Panc1 (cell line): ENCODE data around the gene SASH3. TPM values are rescaled to one million over a fixed set of nuclear protein-coding genes. Genes with fewer than 3 reads are reported as not detected.

Experiments
- ATAC-seq: fragments of 200-7000 bp; cut with Tn5 transposase; 2 replicates; pipeline ENCODE4 v1.9.1; 2020; ENCODE audit warnings: mild to moderate bottlenecking, moderate library complexity
- BruUV-seq: library from RNA; stranded (reverse); fragments of 400-500 nt; replicated peaks from 2 replicates; lab custom pipeline; 2021; lab: Mats Ljungman, UMichigan
- CTCF ChIA-PET: fragments of 300-600 bp; sonication (Branson Sonifier 250); formaldehyde crosslinking; loops from one replicate; lab custom pipeline; 2022; ENCODE audit warnings: antibody characterized with exemption; lab: Charles Lee
- POLR2A ChIA-PET: fragments of 300-600 bp; sonication (Branson Sonifier 250); formaldehyde crosslinking; loops from one replicate; lab custom pipeline; 2022; ENCODE audit warnings: antibody characterized with exemption; lab: Charles Lee
- DNase-seq: peaks from one replicate; pipeline ENCODE4 v3.0.0-alpha.2; 2010; ENCODE audit warnings: low read depth, low spot score
- H3K27ac ChIP-seq: 2 replicates; pipeline ENCODE4 v1.5.1; 2011; ENCODE audit warnings: mild to moderate bottlenecking, low read length, inconsistent platforms
- H3K27me3 ChIP-seq: fragments of 200-500 bp; sonication (Bioruptor generic); 2 replicates; pipeline ENCODE4 v1.6.0; 2014; ENCODE audit warnings: low read length, inconsistent platforms; ENCODE audit not compliant: control insufficient read depth, insufficient read depth
- H3K36me3 ChIP-seq: fragments of 200-500 bp; sonication (Bioruptor generic); 2 replicates; pipeline ENCODE4 v1.5.1; 2014; ENCODE audit warnings: inconsistent platforms, mild to moderate bottlenecking, low read length, moderate library complexity; ENCODE audit not compliant: control insufficient read depth, insufficient read depth
- H3K4me1 ChIP-seq: 2 replicates; pipeline ENCODE4 v1.5.1; 2011; ENCODE audit warnings: inconsistent platforms, mild to moderate bottlenecking, low read length, moderate library complexity; ENCODE audit not compliant: control insufficient read depth, insufficient read depth
- H3K4me3 ChIP-seq, 2 experiments: 2 replicates each; pipeline ENCODE4 v1.5.1; 2011 to 2012; ENCODE audit warnings: low read depth in 2 of 2, low read length in 2 of 2, mild to moderate bottlenecking in 2 of 2, inconsistent platforms in 1 of 2, moderate library complexity in 1 of 2
- H3K9me3 ChIP-seq: fragments of 200-500 bp; sonication (Bioruptor generic); 2 replicates; pipeline ENCODE4 v1.5.1; 2014; ENCODE audit warnings: low read depth, mild to moderate bottlenecking, inconsistent platforms, low read length, moderate library complexity; ENCODE audit not compliant: control insufficient read depth, insufficient read depth
- CTCF ChIP-seq: fragments of 450-650 bp; IDR thresholded peaks from 2 replicates; pipeline ENCODE4 v1.5.1; 2017; ENCODE audit warnings: mild to moderate bottlenecking
- POLR2AphosphoS5 ChIP-seq: IDR thresholded peaks from 2 replicates; pipeline ENCODE4 v1.6.1; 2012; ENCODE audit warnings: mild to moderate bottlenecking, low read depth, low read length, moderate library complexity
- REST ChIP-seq, 2 experiments: IDR thresholded peaks; 2 replicates each; pipeline ENCODE4 v1.6.1; 2011 to 2012; ENCODE audit warnings: low read depth in 2 of 2, control low read depth in 1 of 2, low read length in 1 of 2, mild to moderate bottlenecking in 1 of 2, moderate library complexity in 1 of 2; ENCODE audit not compliant: insufficient read depth in 1 of 2
- SIN3A ChIP-seq: IDR thresholded peaks from 2 replicates; pipeline ENCODE4 v1.6.1; 2012; ENCODE audit warnings: low read depth, mild to moderate bottlenecking, low read length, moderate library complexity, borderline replicate concordance; ENCODE audit not compliant: insufficient read depth
- TCF7L2 ChIP-seq: IDR thresholded peaks from 2 replicates; pipeline ENCODE4 v1.6.1; 2011; ENCODE audit warnings: mild to moderate bottlenecking, low read depth, low read length, inconsistent platforms
- in situ Hi-C: cut with HindIII; loops from 2 replicates; pipeline ENCODE4 v1.10.0; 2016; ENCODE audit warnings: low sequenced_read_pairs, low pct_unique_long_range_greater_than_20kb
- intact Hi-C: fragments of 100-400 bp; cut with micrococcal nuclease; formaldehyde crosslinking; loops from one replicate; pipeline ENCODE4 v1.10.0; 2022; ENCODE audit not compliant: unreplicated experiment
- total RNA-seq: library from RNA; stranded (reverse); gene quantifications from one replicate; pipeline ENCODE4 v1.2.1, GENCODE V29; 2021; ENCODE audit not compliant: unreplicated experiment

SASH3 gene
- total RNA-seq, 1 experiment from 2014 or later, result 0.33 TPM

- CTCF ChIA-PET, result no interaction called here
- no peak overlapping the region for H3K27ac ChIP-seq
Observed at GRCh38 chrX:129833153-129833990, 53.6 kb downstream of the SASH3 start.

GRCh38 chrX:129836827-129837226 lies 57.1 kb downstream of the SASH3 start:
- no peaks in the 10 kb centered on the region; the same call in 1 of the 2 replicates for H3K36me3 ChIP-seq
- in situ Hi-C loops, result no loop called here
- ChIA-PET POLR2A (no interaction called here), CTCF (no interaction called here)
- no peaks in the 10 kb centered on the region for H3K9me3 ChIP-seq
- intact Hi-C loops, result no loop called here
- H3K27me3 ChIP-seq, result no peaks in the 10 kb centered on the region
- DNase-seq, result no peak
- H3K4me3 ChIP-seq, result no peak overlapping the region
- no peak for ATAC-seq
- H3K4me1 ChIP-seq, result no peaks in the 10 kb centered on the region
- no peak overlapping the region for H3K27ac ChIP-seq
- BruUV-seq, result no TSS peak
- no peak for TF ChIP-seq CTCF
- no peak for TF ChIP-seq POLR2AphosphoS5
- TF ChIP-seq TCF7L2, result no peak
- TF ChIP-seq REST (IDR thresholded peaks at IDR 0.05; ENCODE audit: insufficient read depth in 1 of 2, low read depth in 2 of 2, low read length in 1 of 2), result no peak

More at GRCh38 chrX:129833153-129833990, 53.6 kb downstream of the SASH3 start:
- no peaks in the 10 kb centered on the region for H3K9me3 ChIP-seq
- DNase-seq (no peak), ATAC-seq (no peak)
- TF ChIP-seq CTCF, result no peak
- TF ChIP-seq TCF7L2, result no peak
- no peak for TF ChIP-seq SIN3A
- no peak for TF ChIP-seq REST (IDR thresholded peaks at IDR 0.05; ENCODE audit: insufficient read depth in 1 of 2, low read depth in 2 of 2, low read length in 1 of 2)
- TF ChIP-seq POLR2AphosphoS5, result no peak
- H3K4me1 ChIP-seq, result no peaks in the 10 kb centered on the region
- no peak overlapping the region for H3K4me3 ChIP-seq
- intact Hi-C loops (no loop called here), in situ Hi-C loops (no loop called here)
- H3K27me3 ChIP-seq, result no peaks in the 10 kb centered on the region
- BruUV-seq, result no TSS peak
- POLR2A ChIA-PET, result interaction anchor here (0.6 to 0.7 kb wide), 2 partner anchors 168 to 337 kb away, joined by 3 to 5 read pairs; no protein-coding TSS in a partner anchor
- H3K36me3 ChIP-seq, result no peaks in the 10 kb centered on the region; the same call in 1 of the 2 replicates
